K562 (cell line): ENCODE data around the gene GAL3ST3. TPM values are rescaled to one million over a fixed set of nuclear protein-coding genes. Genes with fewer than 3 reads are reported as not detected.

Source experiments
- ARID3B ChIP-seq: fragments of 250-450 bp; sonication (Bioruptor Pico); IDR thresholded peaks from 2 replicates; pipeline ENCODE4 v1.4.0; 2020; ENCODE audit warnings: borderline replicate concordance
- CBFB ChIP-seq: sonication (generic); formaldehyde crosslinking; IDR thresholded peaks from 2 replicates; pipeline ENCODE4 v1.4.0; 2020; ENCODE audit warnings: mild to moderate bottlenecking, missing genetic modification reagents
- DMBX1 ChIP-seq: fragments of 250-450 bp; sonication (Bioruptor Pico); IDR thresholded peaks from 2 replicates; pipeline ENCODE4 v1.8.0; 2022; ENCODE audit warnings: inconsistent platforms, mild to moderate bottlenecking, moderate library complexity, borderline replicate concordance
- E2F6 ChIP-seq, 2 experiments: IDR thresholded peaks; 2 replicates each; pipeline ENCODE4 v1.6.1; 2011; ENCODE audit warnings: borderline replicate concordance in 1 of 2, control low read depth in 1 of 2, low read depth in 1 of 2, low read length in 1 of 2, mild to moderate bottlenecking in 1 of 2, mixed read lengths in 1 of 2, moderate library complexity in 1 of 2; ENCODE audit not compliant: insufficient read depth in 1 of 2, insufficient read length in 1 of 2, poor library complexity in 1 of 2, severe bottlenecking in 1 of 2; ENCODE audit errors: extremely low read depth in 1 of 2
- HLTF ChIP-seq: fragments of 450-650 bp; IDR thresholded peaks from 2 replicates; pipeline ENCODE4 v1.6.1; 2016
- HMG20A ChIP-seq: fragments of 450-650 bp; formaldehyde crosslinking; conservative IDR thresholded peaks from 2 replicates; pipeline ENCODE4 v1.4.0; 2020; ENCODE audit warnings: mild to moderate bottlenecking, mixed read lengths
- JUND ChIP-seq, 2 experiments: IDR thresholded peaks; 2 replicates in 1 of 2; 3 replicates in 1 of 2; pipeline ENCODE4 v1.6.1; 2011; ENCODE audit warnings: borderline replicate concordance in 2 of 2, low read depth in 2 of 2, low read length in 2 of 2, improper control_type of control experiment in 1 of 2, missing biosample characterization in 1 of 2, missing genetic modification characterization in 1 of 2, missing genetic modification reagents in 1 of 2
- KLF10 ChIP-seq: fragments of 250-450 bp; sonication (Bioruptor Pico); IDR thresholded peaks from 2 replicates; pipeline ENCODE4 v1.6.1; 2021; ENCODE audit warnings: matching md5 sums
- MCM3 ChIP-seq: fragments of 450-650 bp; IDR thresholded peaks from 2 replicates; pipeline ENCODE4 v1.6.1; 2016
- MEF2A ChIP-seq: IDR thresholded peaks from 2 replicates; pipeline ENCODE4 v1.6.1; 2011; ENCODE audit warnings: low read depth, mild to moderate bottlenecking, low read length, moderate library complexity; ENCODE audit not compliant: control insufficient read depth
- MLLT1 ChIP-seq, 2 experiments: fragments of 450-650 bp; IDR thresholded peaks; 2 replicates each; pipeline ENCODE4 v1.6.1; 2016
- NCOA1 ChIP-seq: fragments of 450-650 bp; IDR thresholded peaks from 2 replicates; pipeline ENCODE4 v1.6.1; 2016; ENCODE audit warnings: low read depth
- NFATC3 ChIP-seq: fragments of 450-650 bp; IDR thresholded peaks from 2 replicates; pipeline ENCODE4 v1.6.1; 2017; ENCODE audit warnings: mild to moderate bottlenecking
- POLR2B ChIP-seq: fragments of 450-650 bp; IDR thresholded peaks from 2 replicates; pipeline ENCODE4 v1.6.1; 2018; ENCODE audit warnings: low read depth; ENCODE audit not compliant: partially characterized antibody
- RHOXF2B ChIP-seq: fragments of 250-450 bp; sonication (Bioruptor Pico); conservative IDR thresholded peaks from 2 replicates; pipeline ENCODE4 v1.5.1; 2021
- TAF15 ChIP-seq: fragments of 200-400 bp; formaldehyde crosslinking; IDR thresholded peaks from 2 replicates; pipeline ENCODE4 v1.6.1; 2017; ENCODE audit warnings: mild to moderate bottlenecking, low read depth, low read length, moderate library complexity
- TSHZ1 ChIP-seq: fragments of 250-450 bp; sonication (Bioruptor Pico); IDR thresholded peaks from 2 replicates; pipeline ENCODE4 v1.4.0; 2020; ENCODE audit warnings: mild to moderate bottlenecking, moderate library complexity
- ZFX ChIP-seq: sonication (generic); formaldehyde crosslinking; IDR thresholded peaks from 2 replicates; pipeline ENCODE4 v1.8.0; 2022; ENCODE audit warnings: mild to moderate bottlenecking, missing genetic modification reagents, moderate library complexity
- polyA plus RNA-seq, 8 experiments: library from polyadenylated mRNA; depleted of rRNA in 4 of 8; stranded (reverse) in 5 of 8; unstranded in 3 of 8; fragments of >200 nt; fragmentation: Nextera tagmentation in 2 of 8; fragmentation: Illumina TruSeq in 1 of 8; extraction: Ambion mirVana in 2 of 8; extraction: Trizol in 1 of 8; gene quantifications; 2 replicates each; pipeline versions ENCODE4 v1.2.1 to v1.2.3, GENCODE V29; 2011 to 2014; ENCODE audit warnings: inconsistent platforms in 1 of 8, missing spikeins in 1 of 8
- total RNA-seq, 7 experiments: library from RNA; depleted of rRNA in 6 of 7; stranded (reverse); fragments of >200 nt in 6 of 7; fragmentation: Illumina TruSeq in 2 of 7; extraction: Trizol in 2 of 7; gene quantifications; 2 replicates each; pipeline versions ENCODE4 v1.2.1 to v1.2.3, GENCODE V29; 2011 to 2021; ENCODE audit warnings: low replicate concordance in 1 of 7

The GAL3ST3 gene
- total and polyA plus RNA-seq, 9 of the 15 experiments (the other 6 are each of a cell fraction or from before 2014, with no cell fraction given): not detected

- no peak for TF ChIP-seq TSHZ1 (CRISPR knock-in tag)
- no peak for TF ChIP-seq NFATC3
- no peak for TF ChIP-seq HMG20A (CRISPR knock-in tag)
- TF ChIP-seq HLTF: no peak
- TF ChIP-seq MEF2A: no peak
- TF ChIP-seq E2F6 (IDR thresholded peaks at IDR 0.05; ENCODE audit: borderline replicate concordance in 1 of 2, extremely low read depth in 1 of 2, insufficient read depth in 1 of 2, insufficient read length in 1 of 2, low read depth in 1 of 2, low read length in 1 of 2, poor library complexity in 1 of 2, severe bottlenecking in 1 of 2): peak in 1 of 2 experiments; percentile 25
- no peak for TF ChIP-seq POLR2B
- TF ChIP-seq ARID3B (CRISPR knock-in tag): no peak
- no peak for TF ChIP-seq NCOA1
- peak; percentile 54 for TF ChIP-seq JUND (IDR thresholded peaks at IDR 0.05; ENCODE audit: borderline replicate concordance, low read depth, low read length)
- TF ChIP-seq JUND (tag; IDR thresholded peaks at IDR 0.05; ENCODE audit: borderline replicate concordance, low read depth, low read length): peak; percentile 78; the same call in 2 of the 3 replicates
- no peak for TF ChIP-seq ZFX (CRISPR knock-in tag)
- TF ChIP-seq MCM3: no peak
- TF ChIP-seq DMBX1 (CRISPR knock-in tag): no peak
- no peak for TF ChIP-seq RHOXF2B (CRISPR knock-in tag)
- no peak for TF ChIP-seq TAF15
- no peak for TF ChIP-seq KLF10 (CRISPR knock-in tag)
- TF ChIP-seq CBFB: no peak
- TF ChIP-seq MLLT1 (IDR thresholded peaks at IDR 0.05): no peak
Measured at GRCh38 chr11:66012946-66013761, 35.8 kb downstream of the GAL3ST3 start (continued).
